Panc1 (cell line): ENCODE data around the gene UPP1. TPM values are rescaled to one million over a fixed set of nuclear protein-coding genes. Genes with fewer than 3 reads are reported as not detected.

Source experiments
- ATAC-seq: fragments of 200-7000 bp; cut with Tn5 transposase; 2 replicates; pipeline ENCODE4 v1.9.1; 2020; ENCODE audit warnings: mild to moderate bottlenecking, moderate library complexity
- BruUV-seq: library from RNA; stranded (reverse); fragments of 400-500 nt; replicated peaks from 2 replicates; lab custom pipeline; 2021; lab: Mats Ljungman, UMichigan
- CTCF ChIA-PET: fragments of 300-600 bp; sonication (Branson Sonifier 250); formaldehyde crosslinking; loops from one replicate; lab custom pipeline; 2022; ENCODE audit warnings: antibody characterized with exemption; lab: Charles Lee
- POLR2A ChIA-PET: fragments of 300-600 bp; sonication (Branson Sonifier 250); formaldehyde crosslinking; loops from one replicate; lab custom pipeline; 2022; ENCODE audit warnings: antibody characterized with exemption; lab: Charles Lee
- DNase-seq: peaks from one replicate; pipeline ENCODE4 v3.0.0-alpha.2; 2010; ENCODE audit warnings: low read depth, low spot score
- H3K27ac ChIP-seq: 2 replicates; pipeline ENCODE4 v1.5.1; 2011; ENCODE audit warnings: mild to moderate bottlenecking, low read length, inconsistent platforms
- H3K27me3 ChIP-seq: fragments of 200-500 bp; sonication (Bioruptor generic); 2 replicates; pipeline ENCODE4 v1.6.0; 2014; ENCODE audit warnings: low read length, inconsistent platforms; ENCODE audit not compliant: control insufficient read depth, insufficient read depth
- H3K36me3 ChIP-seq: fragments of 200-500 bp; sonication (Bioruptor generic); 2 replicates; pipeline ENCODE4 v1.5.1; 2014; ENCODE audit warnings: inconsistent platforms, mild to moderate bottlenecking, low read length, moderate library complexity; ENCODE audit not compliant: control insufficient read depth, insufficient read depth
- H3K4me1 ChIP-seq: 2 replicates; pipeline ENCODE4 v1.5.1; 2011; ENCODE audit warnings: inconsistent platforms, mild to moderate bottlenecking, low read length, moderate library complexity; ENCODE audit not compliant: control insufficient read depth, insufficient read depth
- H3K4me3 ChIP-seq, 2 experiments: 2 replicates each; pipeline ENCODE4 v1.5.1; 2011 to 2012; ENCODE audit warnings: low read depth in 2 of 2, low read length in 2 of 2, mild to moderate bottlenecking in 2 of 2, inconsistent platforms in 1 of 2, moderate library complexity in 1 of 2
- H3K9me3 ChIP-seq: fragments of 200-500 bp; sonication (Bioruptor generic); 2 replicates; pipeline ENCODE4 v1.5.1; 2014; ENCODE audit warnings: low read depth, mild to moderate bottlenecking, inconsistent platforms, low read length, moderate library complexity; ENCODE audit not compliant: control insufficient read depth, insufficient read depth
- CTCF ChIP-seq: fragments of 450-650 bp; IDR thresholded peaks from 2 replicates; pipeline ENCODE4 v1.5.1; 2017; ENCODE audit warnings: mild to moderate bottlenecking
- POLR2AphosphoS5 ChIP-seq: IDR thresholded peaks from 2 replicates; pipeline ENCODE4 v1.6.1; 2012; ENCODE audit warnings: mild to moderate bottlenecking, low read depth, low read length, moderate library complexity
- REST ChIP-seq, 2 experiments: IDR thresholded peaks; 2 replicates each; pipeline ENCODE4 v1.6.1; 2011 to 2012; ENCODE audit warnings: low read depth in 2 of 2, control low read depth in 1 of 2, low read length in 1 of 2, mild to moderate bottlenecking in 1 of 2, moderate library complexity in 1 of 2; ENCODE audit not compliant: insufficient read depth in 1 of 2
- SIN3A ChIP-seq: IDR thresholded peaks from 2 replicates; pipeline ENCODE4 v1.6.1; 2012; ENCODE audit warnings: low read depth, mild to moderate bottlenecking, low read length, moderate library complexity, borderline replicate concordance; ENCODE audit not compliant: insufficient read depth
- TCF7L2 ChIP-seq: IDR thresholded peaks from 2 replicates; pipeline ENCODE4 v1.6.1; 2011; ENCODE audit warnings: mild to moderate bottlenecking, low read depth, low read length, inconsistent platforms
- in situ Hi-C: cut with HindIII; loops from 2 replicates; pipeline ENCODE4 v1.10.0; 2016; ENCODE audit warnings: low sequenced_read_pairs, low pct_unique_long_range_greater_than_20kb
- intact Hi-C: fragments of 100-400 bp; cut with micrococcal nuclease; formaldehyde crosslinking; loops from one replicate; pipeline ENCODE4 v1.10.0; 2022; ENCODE audit not compliant: unreplicated experiment
- total RNA-seq: library from RNA; stranded (reverse); gene quantifications from one replicate; pipeline ENCODE4 v1.2.1, GENCODE V29; 2021; ENCODE audit not compliant: unreplicated experiment

UPP1 gene
- total RNA-seq, 1 experiment from 2014 or later = 331 TPM

GRCh38 chr7:48074204-48074654 is 14.8 kb upstream of the UPP1 start:
- no peak overlapping the region for H3K4me3 ChIP-seq
- BruUV-seq = no TSS peak
- CTCF ChIA-PET = no interaction called here

GRCh38 chr7:48077423-48077822 is 11.6 kb upstream of the UPP1 start:
- no peak for TF ChIP-seq CTCF
- TF ChIP-seq POLR2AphosphoS5 = no peak
- no peak for TF ChIP-seq REST (IDR thresholded peaks at IDR 0.05; ENCODE audit: insufficient read depth in 1 of 2, low read depth in 2 of 2, low read length in 1 of 2)
- TF ChIP-seq SIN3A = no peak
- TF ChIP-seq TCF7L2 = no peak
- CTCF ChIA-PET = interaction anchor here (0.7 kb wide), 1 partner anchor 26 kb away, joined by 3 read pairs; no protein-coding TSS in a partner anchor
- DNase-seq (no peak), ATAC-seq (no peak)
- Histone ChIP-seq H3K9me3 (no peaks in the 10 kb centered on the region), H3K36me3 (no peaks in the 10 kb centered on the region), H3K4me1 (peaks cover 6% of the 10 kb centered on the region), H3K27me3 (no peaks in the 10 kb centered on the region), H3K27ac (peak overlapping the region; percentile 12; the same call in 1 of the 2 replicates), H3K4me3 (no peak overlapping the region)
- BruUV-seq = no TSS peak
- POLR2A ChIA-PET = interaction anchor here (0.8 kb wide), 1 partner anchor 11 kb away, joined by 3 read pairs; the partner anchor contains the start of gene UPP1
- intact Hi-C loops = no loop called here
- in situ Hi-C loops = loop anchor here (10.0 kb wide), 1 partner anchor 83 kb away; no protein-coding TSS in a partner anchor

More at GRCh38 chr7:48074204-48074654, 14.8 kb upstream of the UPP1 start:
- intact Hi-C loops = no loop called here
- Histone ChIP-seq H3K9me3 (no peaks in the 10 kb centered on the region; the same call in 1 of the 2 replicates), H3K4me1 (no peaks in the 10 kb centered on the region), H3K27me3 (no peaks in the 10 kb centered on the region), H3K27ac (peak overlapping the region; percentile 4; the same call in 1 of the 2 replicates), H3K36me3 (no peaks in the 10 kb centered on the region)
- TF ChIP-seq CTCF = no peak
- no peak for TF ChIP-seq SIN3A
- no peak for TF ChIP-seq POLR2AphosphoS5
- no peak for TF ChIP-seq TCF7L2
- TF ChIP-seq REST (IDR thresholded peaks at IDR 0.05; ENCODE audit: insufficient read depth in 1 of 2, low read depth in 2 of 2, low read length in 1 of 2) = no peak
- DNase-seq (no peak), ATAC-seq (peak; percentile 21; the same call in 1 of the 2 replicates)
- in situ Hi-C loops = loop anchor here (10.0 kb wide), 1 partner anchor 79 kb away; no protein-coding TSS in a partner anchor
- POLR2A ChIA-PET = interaction anchor here (0.6 kb wide), 1 partner anchor 644 kb away, joined by 6 read pairs; no protein-coding TSS in a partner anchor
